Daoy (cell line): ENCODE data around the gene TIGD7. TPM values are rescaled to one million over a fixed set of nuclear protein-coding genes. Genes with fewer than 3 reads are reported as not detected.

Source experiments
- DNase-seq: peaks from one replicate; pipeline ENCODE4 v3.0.0-alpha.2; 2015; ENCODE audit warnings: low read depth
- total RNA-seq: library from RNA; depleted of rRNA; stranded (reverse); fragments of >200 nt; shearing (Covaris generic); gene quantifications from 2 replicates; pipeline ENCODE4 v1.2.3, GENCODE V29; 2014; rRNA removed

The TIGD7 gene
- total RNA-seq: 3.5 and 4.1 TPM in 2 replicates

DNA sequence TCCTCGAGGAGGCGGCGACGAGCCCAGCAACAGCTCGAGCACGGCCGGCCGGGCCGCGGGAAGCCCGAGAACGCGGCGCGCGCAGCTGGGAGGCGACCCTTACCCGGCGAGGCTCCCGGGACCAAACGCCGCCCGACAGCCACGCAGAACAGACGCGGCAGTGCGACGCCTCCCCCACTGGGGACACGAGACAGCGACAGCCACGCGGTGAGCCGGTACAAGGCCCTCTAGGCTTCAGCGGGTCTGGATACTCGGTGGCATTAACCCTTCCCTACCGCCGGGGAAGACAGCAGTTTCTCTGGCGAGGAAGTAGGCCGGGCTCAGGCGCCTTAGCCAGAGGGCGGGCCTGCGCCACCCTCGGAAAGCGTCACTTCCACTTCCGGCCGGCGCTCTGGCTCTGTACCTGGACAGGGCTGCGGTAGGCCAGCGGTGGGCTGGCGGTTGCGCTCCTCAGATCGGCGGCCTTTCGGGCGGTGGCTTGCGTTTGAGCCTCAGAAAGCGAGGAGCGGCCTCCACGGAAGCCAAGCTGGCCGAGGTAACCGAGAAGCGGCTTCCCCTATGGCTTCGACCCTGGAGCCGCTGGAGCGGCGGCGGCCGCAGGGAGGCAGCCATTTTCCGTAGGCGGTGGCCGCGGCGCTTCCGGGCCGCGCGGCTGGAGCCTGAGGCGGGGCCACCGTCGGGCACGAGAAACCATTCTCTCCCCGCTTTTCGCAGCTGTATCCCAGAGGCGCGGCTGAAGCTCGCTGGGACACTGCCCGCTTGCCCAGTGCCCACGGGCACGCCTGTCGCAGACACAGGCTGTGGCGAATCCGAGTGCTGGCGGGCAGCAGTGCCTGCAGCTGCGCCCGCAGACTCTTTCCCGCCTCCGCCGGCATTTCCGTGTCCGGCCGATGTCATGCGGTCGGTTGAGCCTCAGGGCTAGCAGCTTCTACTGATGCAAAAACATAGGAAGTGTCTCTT lies at the start of gene TIGD7, which contains the start of gene ZNF75A:
TSS of gene TIGD7 (minus strand) at position 322 of the 960 bp plus-strand sequence. CDS start 4,816 bp downstream, outside the sequence.
TSS of gene ZNF75A (plus strand) at position 389 of the 960 bp plus-strand sequence. CDS start 2,932 bp downstream, outside the sequence.
- DNase-seq: peak; percentile 93

GRCh38 chr16:3349175-3349574 lies 43.9 kb upstream of the TIGD7 start:
- DNase-seq: no peak

- no peak for DNase-seq
These were observed 43.4 kb upstream of the TIGD7 start for GRCh38 chr16:3348547-3349167.

GRCh38 chr16:3347586-3347985 lies 42.4 kb upstream of the TIGD7 start:
- no peak for DNase-seq

GRCh38 chr16:3346041-3346440 lies 40.8 kb upstream of the TIGD7 start:
- DNase-seq: no peak

DNA sequence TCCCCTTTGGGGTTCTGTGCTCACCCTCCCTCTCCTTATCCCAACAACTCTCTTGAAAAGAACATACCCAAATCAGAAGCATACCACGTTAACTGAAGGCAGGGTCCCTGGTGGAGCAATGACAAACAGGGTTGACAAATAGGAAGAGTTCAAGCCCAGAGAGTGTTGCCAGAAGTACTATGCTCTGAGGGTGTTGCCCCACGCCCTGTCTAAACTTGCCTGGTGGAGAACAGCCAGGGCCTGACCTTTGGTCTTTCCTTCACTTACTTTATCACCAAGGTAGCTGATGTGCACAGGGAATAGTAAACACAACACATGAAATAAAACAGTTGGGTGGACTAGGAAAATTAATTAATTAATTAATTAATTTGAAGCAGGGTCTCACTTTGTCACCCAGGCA lies 23.4 kb upstream of the TIGD7 start:
- DNase-seq: no peak

DNA sequence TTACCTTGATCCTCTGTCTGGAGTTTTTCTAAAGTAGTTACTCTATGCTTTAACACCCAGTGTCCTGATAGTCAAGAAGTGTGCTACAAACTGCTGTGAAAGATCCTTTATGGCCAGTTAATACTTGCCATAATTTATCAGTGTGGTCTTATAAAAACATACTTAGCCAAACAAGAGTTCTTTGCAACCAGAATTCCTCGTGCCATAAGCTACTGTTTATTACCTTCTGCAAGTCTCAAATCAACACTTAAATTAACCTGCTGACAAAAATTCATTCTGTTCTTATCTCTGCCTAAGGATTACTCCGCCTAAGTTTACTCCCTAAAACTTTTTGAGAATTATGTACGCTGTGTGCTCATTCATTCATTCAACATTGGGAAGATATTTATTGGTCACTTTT lies 22.9 kb upstream of the TIGD7 start:
- DNase-seq: no peak

- DNase-seq: no peak
These were observed 22.3 kb upstream of the TIGD7 start for GRCh38 chr16:3327514-3327913.

DNA sequence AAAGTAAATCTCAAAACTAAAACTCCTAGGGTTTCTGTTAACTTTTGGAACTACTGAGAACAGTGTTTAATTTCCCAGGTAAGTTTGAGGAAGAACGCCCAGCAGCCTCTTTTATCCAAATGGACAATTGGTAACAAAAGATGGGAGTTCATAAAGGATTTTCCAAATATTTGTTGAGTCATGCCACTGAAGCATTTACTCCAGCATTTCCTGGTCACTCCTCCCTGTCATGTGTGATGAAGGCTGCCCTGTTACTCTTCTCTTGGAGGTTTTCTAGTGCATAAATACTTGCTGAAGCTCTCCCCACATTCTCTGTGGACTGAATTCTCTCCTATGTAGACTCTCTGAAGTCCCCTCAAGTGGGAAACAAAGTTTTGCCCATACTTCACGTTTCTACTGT lies 16.6 kb upstream of the TIGD7 start:
- no peak for DNase-seq

GRCh38 chr16:3317315-3317999 lies 12.2 kb upstream of the TIGD7 start:
- no peak for DNase-seq

DNA sequence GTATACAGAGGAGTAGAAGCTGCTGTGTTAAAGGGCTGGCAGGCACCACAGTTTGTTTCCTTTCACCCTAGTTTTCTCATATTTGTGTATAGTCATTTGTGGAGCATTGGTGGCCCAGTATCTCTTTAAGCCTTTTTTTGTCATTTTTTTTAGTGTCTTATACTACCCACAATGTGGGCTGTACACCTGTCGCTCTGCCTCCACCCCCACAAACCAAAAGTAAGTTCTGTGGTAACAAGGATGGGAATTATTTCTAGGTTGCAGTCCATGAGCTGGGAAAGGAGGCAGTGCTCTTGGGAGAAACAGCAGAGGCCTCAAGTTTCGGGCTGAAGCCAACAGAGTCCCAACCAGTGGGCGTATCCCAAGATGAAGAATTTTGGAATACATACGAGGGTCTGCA lies 6.3 kb upstream of the TIGD7 start:
- no peak for DNase-seq

DNA sequence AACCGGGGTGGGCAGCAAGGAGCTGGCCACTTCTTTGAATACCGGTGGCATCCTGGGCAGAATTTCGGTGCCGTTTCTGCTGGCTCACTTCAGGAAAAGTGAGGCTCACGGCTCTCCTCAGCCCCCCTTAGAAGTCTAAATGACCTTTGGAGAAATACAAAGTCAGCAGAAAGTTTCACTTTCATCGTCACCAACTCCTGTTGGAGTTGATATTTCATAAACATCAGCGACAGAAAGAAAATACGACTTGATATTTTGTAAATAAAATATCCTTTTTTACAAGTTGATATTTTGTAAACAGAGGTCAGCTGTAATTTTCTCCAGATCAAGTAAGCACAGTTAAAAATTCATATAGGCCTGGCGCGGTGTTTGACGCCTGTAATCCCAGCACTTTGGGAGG lies 848 bp upstream of the TIGD7 start:
- DNase-seq: no peak

DNA sequence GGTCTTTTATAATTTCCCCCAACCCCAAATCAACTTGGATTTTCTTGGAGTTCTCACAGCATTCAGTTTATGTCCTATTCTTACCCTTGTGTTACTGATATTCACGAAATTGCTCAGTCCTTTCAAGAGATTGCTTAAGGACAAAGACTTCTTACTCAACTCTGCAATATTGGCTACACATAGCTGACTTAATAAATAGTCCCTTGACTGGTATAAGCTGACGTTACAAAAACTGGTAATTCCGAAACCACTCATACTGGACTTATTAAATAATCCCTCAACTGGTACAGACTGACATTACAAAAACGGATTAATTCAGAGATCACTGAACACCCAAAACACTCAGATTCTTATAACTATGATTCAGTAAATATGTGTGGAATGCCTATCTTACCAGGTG lies 860 bp downstream of the TIGD7 start:
- no peak for DNase-seq

DNA sequence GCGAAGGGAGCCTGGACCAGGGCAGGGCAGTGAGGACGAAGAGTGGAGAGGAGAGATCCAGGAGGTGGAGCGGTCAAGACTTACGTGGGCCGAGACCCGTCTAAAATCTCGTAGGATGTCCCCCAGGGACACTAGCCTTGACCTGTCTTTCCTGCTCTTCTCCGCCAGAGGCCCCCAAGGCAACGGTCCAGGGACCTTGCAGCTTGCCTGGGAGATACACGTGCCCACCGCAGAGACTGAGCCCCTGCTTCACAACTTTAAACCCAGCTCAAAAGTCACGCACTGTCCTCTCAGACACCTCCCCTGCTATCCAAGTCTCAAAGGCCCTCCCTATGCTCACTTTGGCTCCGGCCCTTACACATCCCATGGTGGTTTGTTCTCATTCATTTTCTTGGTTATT lies 9.4 kb downstream of the TIGD7 start:
- DNase-seq: no peak

GRCh38 chr16:3295209-3295608 lies 10.0 kb downstream of the TIGD7 start:
- no peak for DNase-seq

DNA sequence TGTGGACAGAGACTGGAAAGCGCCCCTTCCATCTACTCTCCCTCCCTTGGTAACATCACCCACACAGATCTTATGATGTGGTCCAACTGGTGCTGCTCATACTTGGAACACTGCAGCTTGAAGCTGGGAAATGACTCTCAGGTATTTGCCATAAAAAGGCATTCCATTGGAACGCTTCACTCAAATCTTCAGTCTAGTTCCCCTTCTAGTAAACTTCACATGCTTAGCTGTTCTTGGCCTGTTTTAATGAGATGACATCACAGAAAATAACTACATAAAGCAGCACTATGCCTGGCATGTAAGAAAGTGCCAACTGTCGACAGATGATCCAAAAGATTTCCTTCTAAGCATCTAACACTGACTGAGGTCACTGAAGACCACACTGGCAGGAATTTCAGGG lies 12.6 kb downstream of the TIGD7 start:
- no peak for DNase-seq

DNA sequence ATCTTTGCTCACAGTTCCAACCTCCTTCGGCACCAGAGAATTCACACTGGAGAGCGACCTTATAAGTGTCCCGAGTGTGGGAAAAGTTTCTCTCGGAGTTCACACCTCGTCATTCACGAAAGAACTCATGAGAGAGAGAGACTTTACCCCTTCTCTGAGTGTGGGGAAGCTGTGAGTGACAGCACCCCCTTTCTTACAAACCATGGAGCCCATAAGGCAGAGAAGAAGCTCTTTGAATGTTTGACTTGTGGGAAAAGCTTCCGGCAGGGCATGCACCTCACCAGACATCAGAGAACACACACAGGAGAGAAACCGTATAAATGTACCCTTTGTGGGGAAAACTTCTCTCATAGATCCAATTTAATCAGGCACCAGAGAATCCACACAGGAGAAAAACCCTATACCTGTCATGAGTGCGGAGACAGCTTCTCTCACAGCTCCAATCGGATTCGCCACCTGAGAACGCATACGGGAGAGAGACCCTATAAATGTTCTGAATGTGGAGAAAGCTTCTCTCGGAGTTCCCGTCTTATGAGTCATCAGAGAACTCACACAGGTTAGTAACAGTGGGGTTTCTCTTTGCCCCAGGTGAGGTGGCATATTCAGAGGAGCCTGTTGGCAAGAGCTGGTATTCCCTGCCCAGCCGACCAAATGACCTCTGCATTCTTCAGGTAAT lies 15.1 kb downstream of the TIGD7 start:
- no peak for DNase-seq

- no peak for DNase-seq
These were observed 20.1 kb downstream of the TIGD7 start for GRCh38 chr16:3285131-3285530.

DNA sequence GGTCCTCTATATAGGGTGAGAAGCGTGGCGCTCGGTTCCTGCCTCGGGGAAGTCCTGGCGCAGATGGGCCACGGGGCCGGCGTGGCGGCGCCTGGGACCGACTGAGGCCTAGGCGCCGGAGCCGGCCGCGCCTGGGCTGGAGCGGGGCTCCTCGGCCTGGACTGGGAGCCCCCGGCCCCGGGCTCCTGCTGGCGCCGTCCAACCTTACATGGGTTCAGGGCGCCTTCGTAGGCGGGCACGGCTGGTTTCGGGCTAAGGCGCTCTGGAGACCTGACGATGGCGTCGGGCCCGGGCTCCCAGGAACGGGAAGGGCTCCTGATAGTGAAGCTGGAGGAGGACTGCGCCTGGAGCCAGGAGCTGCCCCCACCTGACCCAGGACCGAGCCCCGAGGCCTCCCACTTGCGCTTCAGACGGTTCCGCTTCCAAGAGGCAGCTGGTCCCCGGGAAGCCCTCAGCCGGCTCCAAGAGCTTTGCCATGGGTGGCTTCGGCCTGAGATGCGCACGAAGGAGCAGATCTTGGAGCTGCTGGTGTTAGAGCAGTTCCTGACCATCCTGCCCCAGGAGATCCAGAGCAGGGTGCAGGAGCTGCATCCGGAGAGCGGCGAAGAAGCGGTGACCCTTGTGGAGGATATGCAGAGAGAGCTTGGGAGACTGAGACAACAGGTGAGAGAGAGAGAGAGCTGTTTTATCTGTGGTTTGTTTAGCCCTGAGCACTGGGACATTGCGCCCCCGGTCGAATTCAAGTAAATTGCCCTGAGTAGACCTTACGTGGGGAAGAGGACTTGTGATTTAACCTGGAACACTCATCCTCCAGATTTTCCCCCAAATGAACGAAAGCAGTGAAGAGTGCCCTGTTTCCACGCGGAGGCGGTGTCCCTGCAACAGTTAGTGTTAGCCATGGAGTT lies 21.4 kb downstream of the TIGD7 start:
- DNase-seq: peak; percentile 11

- DNase-seq: peak; percentile 96
These were observed 22.3 kb downstream of the TIGD7 start, which contains the start of gene ZNF263 for GRCh38 chr16:3282730-3283542. ZNF263 (plus strand) TSS chr16:3283491; CDS start chr16:3283819, 328 bp downstream.
